Loucy (cell line): Measurements from ENCODE around the gene PAQR8.

ENCODE experiments used
- H2AFZ ChIP-seq: fragments of 200-600 bp; sonication (generic); 2 replicates; pipeline ENCODE4 v1.6.0; 2016; ENCODE audit warnings: antibody characterized with exemption, mild to moderate bottlenecking, low read length, moderate library complexity
- H3F3A ChIP-seq: fragments of 200-600 bp; 2 replicates; pipeline ENCODE4 v1.6.0; 2016; ENCODE audit warnings: antibody characterized with exemption, low read depth, mild to moderate bottlenecking
- H3K27me3 ChIP-seq: fragments of 200-600 bp; sonication (generic); 2 replicates; pipeline ENCODE4 v1.6.1; 2014; ENCODE audit warnings: low read length, mild to moderate bottlenecking; ENCODE audit not compliant: insufficient read depth, poor library complexity, severe bottlenecking
- H3K36me3 ChIP-seq: fragments of 200-600 bp; sonication (generic); 2 replicates; pipeline ENCODE4 v1.6.1; 2016; ENCODE audit warnings: low read length; ENCODE audit not compliant: insufficient read depth
- H3K4me1 ChIP-seq: fragments of 200-600 bp; sonication (generic); 2 replicates; pipeline ENCODE4 v1.5.1; 2014; ENCODE audit warnings: low read length, mild to moderate bottlenecking; ENCODE audit not compliant: insufficient read depth, poor library complexity, severe bottlenecking
- H3K4me2 ChIP-seq: fragments of 200-600 bp; sonication (generic); 2 replicates; pipeline ENCODE4 v1.6.0; 2014; ENCODE audit warnings: antibody characterized with exemption, low read length, low read depth, mild to moderate bottlenecking; ENCODE audit not compliant: poor library complexity, severe bottlenecking
- H3K4me3 ChIP-seq: fragments of 200-600 bp; sonication (generic); 2 replicates; pipeline ENCODE4 v1.5.1; 2014; ENCODE audit warnings: low read length, mild to moderate bottlenecking, mixed read lengths; ENCODE audit not compliant: poor library complexity, severe bottlenecking
- H3K79me2 ChIP-seq: fragments of 200-600 bp; sonication (generic); 2 replicates; pipeline ENCODE4 v1.6.1; 2014; ENCODE audit warnings: low read length; ENCODE audit not compliant: insufficient read depth
- H3K9ac ChIP-seq: fragments of 200-600 bp; sonication (generic); 2 replicates; pipeline ENCODE4 v1.6.0; 2014; ENCODE audit warnings: mild to moderate bottlenecking, low read depth, low read length, moderate library complexity; ENCODE audit not compliant: poor library complexity, severe bottlenecking
- H3K9me2 ChIP-seq: fragments of 200-600 bp; sonication (generic); replicated peaks from 2 replicates; pipeline ENCODE4 v1.6.1; 2016; ENCODE audit warnings: low read depth, low read length, mixed read lengths
- H3K9me3 ChIP-seq: fragments of 200-600 bp; sonication (generic); 2 replicates; pipeline ENCODE4 v1.6.1; 2014; ENCODE audit warnings: mild to moderate bottlenecking, antibody characterized with exemption, low read length, low read depth; ENCODE audit not compliant: insufficient read depth
- H4K20me1 ChIP-seq: fragments of 200-600 bp; sonication (generic); 2 replicates; pipeline ENCODE4 v1.6.0; 2014; ENCODE audit warnings: antibody characterized with exemption, low read length, mild to moderate bottlenecking; ENCODE audit not compliant: insufficient read depth, poor library complexity, severe bottlenecking
- CTCF ChIP-seq: fragments of 200-600 bp; sonication (generic); conservative IDR thresholded peaks from 2 replicates; pipeline ENCODE4 v1.5.1; 2014; ENCODE audit warnings: mild to moderate bottlenecking, antibody characterized with exemption, low read length
- EZH2phosphoT487 ChIP-seq: fragments of 200-600 bp; IDR thresholded peaks from 2 replicates; pipeline ENCODE4 v1.6.1; 2018; ENCODE audit warnings: antibody characterized with exemption, mild to moderate bottlenecking, moderate library complexity, borderline replicate concordance

The PAQR8 gene

GRCh38 chr6:52368002-52368401 is 6.1 kb downstream of the PAQR8 start:
- peaks cover 24% of the 10 kb centered on the region for H3K4me1 ChIP-seq
- no peaks in the 10 kb centered on the region for H3K9me2 ChIP-seq
- H3K4me2 ChIP-seq: no peak overlapping the region
- no peak overlapping the region for H2AFZ ChIP-seq
- H3K4me3 ChIP-seq: no peak overlapping the region
- no peak overlapping the region for H3K9ac ChIP-seq
- no peaks in the 10 kb centered on the region for H3K27me3 ChIP-seq
- peaks cover 4% of the 10 kb centered on the region for H4K20me1 ChIP-seq
- TF ChIP-seq CTCF (no peak), EZH2phosphoT487 (no peak)
- H3K9me3 ChIP-seq: no peaks in the 10 kb centered on the region
- H3F3A ChIP-seq: no peaks in the 10 kb centered on the region
- peaks cover 43% of the 10 kb centered on the region for H3K79me2 ChIP-seq
- H3K36me3 ChIP-seq: no peaks in the 10 kb centered on the region

GRCh38 chr6:52369234-52369633 is 7.3 kb downstream of the PAQR8 start:
- peaks cover 4% of the 10 kb centered on the region for H4K20me1 ChIP-seq
- H3K9me3 ChIP-seq: no peaks in the 10 kb centered on the region; the same call in 1 of the 2 replicates
- no peak for TF ChIP-seq EZH2phosphoT487
- TF ChIP-seq CTCF: no peak
- no peaks in the 10 kb centered on the region for H3K27me3 ChIP-seq
- H3K9ac ChIP-seq: no peak overlapping the region
- no peak overlapping the region for H2AFZ ChIP-seq
- H3F3A ChIP-seq: no peaks in the 10 kb centered on the region
- H3K4me2 ChIP-seq: no peak overlapping the region
- no peaks in the 10 kb centered on the region for H3K9me2 ChIP-seq
- peaks cover 12% of the 10 kb centered on the region for H3K4me1 ChIP-seq
- H3K4me3 ChIP-seq: no peak overlapping the region
- H3K36me3 ChIP-seq: no peaks in the 10 kb centered on the region
- peaks cover 31% of the 10 kb centered on the region for H3K79me2 ChIP-seq

- peaks cover 11% of the 10 kb centered on the region for H3K79me2 ChIP-seq
- H3K27me3 ChIP-seq: no peaks in the 10 kb centered on the region
- H3F3A ChIP-seq: no peaks in the 10 kb centered on the region
- H3K4me3 ChIP-seq: no peak overlapping the region
- H3K9me2 ChIP-seq: no peaks in the 10 kb centered on the region
- no peaks in the 10 kb centered on the region for H3K36me3 ChIP-seq
- H4K20me1 ChIP-seq: no peaks in the 10 kb centered on the region
- H2AFZ ChIP-seq: no peak overlapping the region
- H3K9me3 ChIP-seq: no peaks in the 10 kb centered on the region; the same call in 1 of the 2 replicates
- peaks cover 6% of the 10 kb centered on the region for H3K4me1 ChIP-seq
- H3K4me2 ChIP-seq: no peak overlapping the region
- no peak for TF ChIP-seq CTCF
- TF ChIP-seq EZH2phosphoT487: no peak
- H3K9ac ChIP-seq: no peak overlapping the region
Observed at GRCh38 chr6:52371656-52372191, 9.8 kb downstream of the PAQR8 start.
